Skeletal muscle tissue (tissue), 4 donors: ENCODE data around the gene TGFB1. TPM values are rescaled to one million over a fixed set of nuclear protein-coding genes. Genes with fewer than 3 reads are reported as not detected.

Experiments
- H3K27ac ChIP-seq: one replicate; pipeline ENCODE4 v1.7.0; 2013; ENCODE audit warnings: mild to moderate bottlenecking, low read depth, low read length, inconsistent platforms
- H3K27me3 ChIP-seq, 3 donors: one replicate each; pipeline ENCODE4 v1.7.0; 2013; ENCODE audit warnings: low read length in 3 of 3; ENCODE audit not compliant: control insufficient read depth in 3 of 3, insufficient read depth in 3 of 3
- H3K36me3 ChIP-seq, 3 donors: one replicate each; pipeline ENCODE4 v1.7.0; 2013; ENCODE audit warnings: low read length in 3 of 3; ENCODE audit not compliant: control insufficient read depth in 3 of 3, insufficient read depth in 3 of 3
- H3K4me1 ChIP-seq, 3 donors: one replicate each; pipeline ENCODE4 v1.7.0; 2013; ENCODE audit warnings: low read length in 3 of 3, mild to moderate bottlenecking in 3 of 3; ENCODE audit not compliant: control insufficient read depth in 3 of 3, insufficient read depth in 3 of 3
- H3K4me3 ChIP-seq, 3 donors: one replicate each; pipeline ENCODE4 v1.7.0; 2013; ENCODE audit warnings: low read length in 3 of 3
- H3K9ac ChIP-seq, 3 donors: one replicate each; pipeline ENCODE4 v1.7.0; 2013; ENCODE audit warnings: low read length in 3 of 3, mild to moderate bottlenecking in 3 of 3, moderate library complexity in 2 of 3, low read depth in 1 of 3
- H3K9me3 ChIP-seq, 3 donors: one replicate each; pipeline ENCODE4 v1.7.0; 2013; ENCODE audit warnings: low read length in 3 of 3; ENCODE audit not compliant: control insufficient read depth in 3 of 3
- total RNA-seq: library from RNA; depleted of rRNA; stranded (reverse); fragments of >200 nt; gene quantifications from one replicate; pipeline ENCODE4 v1.2.3, GENCODE V29; 2014
- donor health status: Osteomylitis.

Gene TGFB1
- total RNA-seq, 1 donor from 2014 or later, result 3.1 TPM

GRCh38 chr19:41319500-41320184 lies 34.1 kb downstream of the TGFB1 start:
- no peak overlapping the region for H3K27ac ChIP-seq
- no peak overlapping the region for H3K9ac ChIP-seq
- H3K36me3 ChIP-seq, result peaks cover 48 to 60% (median 54%) of the 10 kb centered on the region in 3 donors
- no peak overlapping the region for H3K4me3 ChIP-seq
- no peaks in the 10 kb centered on the region for H3K27me3 ChIP-seq
- H3K4me1 ChIP-seq, result peaks cover 32 to 37% (median 35%) of the 10 kb centered on the region in 3 donors
- no peaks in the 10 kb centered on the region for H3K9me3 ChIP-seq

GRCh38 chr19:41318696-41319499 lies 34.8 kb downstream of the TGFB1 start:
- no peaks in the 10 kb centered on the region for H3K9me3 ChIP-seq
- H3K4me1 ChIP-seq, result peaks cover 27 to 29% (median 28%) of the 10 kb centered on the region in 3 donors
- no peak overlapping the region for H3K27ac ChIP-seq
- no peak overlapping the region for H3K9ac ChIP-seq
- H3K27me3 ChIP-seq, result no peaks in the 10 kb centered on the region
- no peak overlapping the region for H3K4me3 ChIP-seq
- peaks cover 48 to 60% (median 53%) of the 10 kb centered on the region in 3 donors for H3K36me3 ChIP-seq

GRCh38 chr19:41316306-41316920 lies 37.3 kb downstream of the TGFB1 start:
- Histone ChIP-seq H3K27ac (no peak overlapping the region), H3K4me1 (peaks cover 13 to 21% (median 18%) of the 10 kb centered on the region in 3 donors), H3K36me3 (peaks cover 59 to 65% (median 62%) of the 10 kb centered on the region in 3 donors), H3K4me3 (no peak overlapping the region), H3K9ac (no peak overlapping the region), H3K9me3 (no peaks in the 10 kb centered on the region), H3K27me3 (no peaks in the 10 kb centered on the region)

- Histone ChIP-seq H3K27me3 (no peaks in the 10 kb centered on the region), H3K9me3 (no peaks in the 10 kb centered on the region), H3K9ac (peak overlapping the region in 2 of 3 donors; percentile 63 to 98), H3K36me3 (peaks cover 25 to 35% (median 27%) of the 10 kb centered on the region in 3 donors), H3K4me3 (peak overlapping the region in 2 of 3 donors; percentile 29 to 84), H3K4me1 (peaks cover 39 to 49% (median 44%) of the 10 kb centered on the region in 3 donors), H3K27ac (no peak overlapping the region)
These were observed 42.1 kb downstream of the TGFB1 start for GRCh38 chr19:41311613-41312012.

GRCh38 chr19:41311072-41311471 lies 42.6 kb downstream of the TGFB1 start:
- H3K27ac ChIP-seq, result peak overlapping the region; percentile 91
- no peaks in the 10 kb centered on the region for H3K9me3 ChIP-seq
- peaks cover 25 to 35% (median 27%) of the 10 kb centered on the region in 3 donors for H3K36me3 ChIP-seq
- peaks cover 39 to 49% (median 44%) of the 10 kb centered on the region in 3 donors for H3K4me1 ChIP-seq
- no peaks in the 10 kb centered on the region for H3K27me3 ChIP-seq
- H3K4me3 ChIP-seq, result peak overlapping the region; percentile 84 to 98 (median 91)
- peak overlapping the region; percentile 82 to 98 (median 92) for H3K9ac ChIP-seq

- Histone ChIP-seq H3K27ac (peak within 1 kb of the TSS; percentile 91), H3K27me3 (no peaks in the 10 kb centered on the region), H3K4me3 (peak within 1 kb of the TSS; percentile 84 to 98 (median 91)), H3K4me1 (peaks cover 39 to 49% (median 44%) of the 10 kb centered on the region in 3 donors), H3K36me3 (peaks cover 31 to 41% (median 33%) of the 10 kb centered on the region in 3 donors), H3K9ac (peak within 1 kb of the TSS; percentile 82 to 98 (median 92)), H3K9me3 (no peaks in the 10 kb centered on the region)
These were observed 43.5 kb downstream of the TGFB1 start, which contains the start of gene CCDC97 for GRCh38 chr19:41310033-41310831. CCDC97 (plus strand) TSS chr19:41310172; CDS start chr19:41310311, 139 bp downstream.

- H3K4me1 ChIP-seq, result peaks cover 40 to 49% (median 44%) of the 10 kb centered on the region in 3 donors
- H3K9ac ChIP-seq, result peak overlapping the region; percentile 82 to 98 (median 92)
- peaks cover 39 to 49% (median 41%) of the 10 kb centered on the region in 3 donors for H3K36me3 ChIP-seq
- H3K27ac ChIP-seq, result peak overlapping the region; percentile 91
- H3K4me3 ChIP-seq, result peak overlapping the region; percentile 84 to 98 (median 91)
- no peaks in the 10 kb centered on the region for H3K9me3 ChIP-seq
- no peaks in the 10 kb centered on the region for H3K27me3 ChIP-seq
These were observed 44.3 kb downstream of the TGFB1 start for GRCh38 chr19:41309180-41310032.

- H3K36me3 ChIP-seq, result peaks cover 47 to 54% (median 49%) of the 10 kb centered on the region in 3 donors
- no peaks in the 10 kb centered on the region for H3K27me3 ChIP-seq
- H3K9ac ChIP-seq, result peak overlapping the region; percentile 82 to 98 (median 92)
- H3K9me3 ChIP-seq, result no peaks in the 10 kb centered on the region
- H3K4me1 ChIP-seq, result peaks cover 40 to 49% (median 46%) of the 10 kb centered on the region in 3 donors
- peak overlapping the region; percentile 84 to 98 (median 91) for H3K4me3 ChIP-seq
- peak overlapping the region; percentile 91 for H3K27ac ChIP-seq
These were observed 45.1 kb downstream of the TGFB1 start for GRCh38 chr19:41308450-41309179.
